ENCODE measurements around the gene SCT.

DNA sequence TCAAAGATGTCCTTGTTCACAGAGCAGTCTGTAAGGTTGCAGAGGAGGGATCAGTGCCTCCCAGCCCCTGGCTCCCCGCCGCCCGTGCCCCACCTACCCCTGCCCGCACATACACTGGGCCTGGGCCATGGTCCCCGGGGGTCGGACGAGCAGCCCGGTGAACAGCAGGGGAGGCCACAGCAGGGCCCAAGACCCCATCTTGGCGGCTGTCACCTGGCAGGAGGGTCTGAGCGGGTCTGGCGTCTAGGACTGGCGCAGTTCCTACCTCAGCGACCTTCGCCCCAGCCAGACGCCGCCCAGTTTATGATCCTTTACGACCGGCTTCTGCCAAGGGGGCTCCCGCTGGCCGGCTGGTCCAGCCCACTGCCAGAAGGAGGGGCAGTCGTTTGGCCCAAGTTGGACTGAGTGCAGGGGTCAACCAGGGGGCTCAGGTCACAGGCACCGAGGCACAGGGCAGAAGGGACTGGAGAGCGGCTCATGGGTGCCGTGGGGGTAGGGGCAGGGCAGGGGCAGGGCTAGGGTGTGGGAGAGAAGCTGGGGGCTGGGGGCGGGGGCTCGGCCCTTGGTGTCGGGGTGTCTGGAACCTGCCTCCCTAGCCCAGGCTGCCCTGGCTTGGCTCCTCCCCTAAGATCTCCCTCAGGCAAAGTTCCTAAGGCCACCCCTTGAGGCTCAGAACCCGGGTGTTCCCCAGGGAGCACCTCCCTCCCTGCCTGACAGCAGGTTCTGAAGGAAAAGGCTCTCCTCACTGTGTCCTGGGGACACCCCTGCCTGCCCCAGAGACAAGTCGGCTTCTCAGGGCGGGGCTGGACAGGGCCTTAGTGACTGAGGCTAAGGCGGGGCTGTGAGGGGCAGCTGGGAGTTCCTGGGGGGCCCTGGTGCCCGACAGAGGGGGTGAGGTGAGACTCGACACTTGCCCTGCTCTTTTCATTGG, 2.0 kb downstream of the SCT start, which contains the start of gene CDHR5:
- TF ChIP-seq, protein P1, sequence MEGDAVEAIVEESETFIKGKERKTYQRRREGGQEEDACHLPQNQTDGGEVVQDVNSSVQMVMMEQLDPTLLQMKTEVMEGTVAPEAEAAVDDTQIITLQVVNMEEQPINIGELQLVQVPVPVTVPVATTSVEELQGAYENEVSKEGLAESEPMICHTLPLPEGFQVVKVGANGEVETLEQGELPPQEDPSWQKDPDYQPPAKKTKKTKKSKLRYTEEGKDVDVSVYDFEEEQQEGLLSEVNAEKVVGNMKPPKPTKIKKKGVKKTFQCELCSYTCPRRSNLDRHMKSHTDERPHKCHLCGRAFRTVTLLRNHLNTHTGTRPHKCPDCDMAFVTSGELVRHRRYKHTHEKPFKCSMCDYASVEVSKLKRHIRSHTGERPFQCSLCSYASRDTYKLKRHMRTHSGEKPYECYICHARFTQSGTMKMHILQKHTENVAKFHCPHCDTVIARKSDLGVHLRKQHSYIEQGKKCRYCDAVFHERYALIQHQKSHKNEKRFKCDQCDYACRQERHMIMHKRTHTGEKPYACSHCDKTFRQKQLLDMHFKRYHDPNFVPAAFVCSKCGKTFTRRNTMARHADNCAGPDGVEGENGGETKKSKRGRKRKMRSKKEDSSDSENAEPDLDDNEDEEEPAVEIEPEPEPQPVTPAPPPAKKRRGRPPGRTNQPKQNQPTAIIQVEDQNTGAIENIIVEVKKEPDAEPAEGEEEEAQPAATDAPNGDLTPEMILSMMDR (IDR thresholded peaks at IDR 0.05), result no peak
- TF ChIP-seq POLR2AphosphoS5 (IDR thresholded peaks at IDR 0.05), result no peak
